ENCODE measurements around the gene DMAP1. TPM values are rescaled to one million over a fixed set of nuclear protein-coding genes. Genes with fewer than 3 reads are reported as not detected.
A peak's percentile ranks its signal among the peaks of the same experiment; 100 is the strongest.

DMAP1 gene
- polyA plus RNA-seq, 1 donor (not counting 4 experiments of a cell fraction or from before 2014, with no cell fraction given), result 27.2 TPM

DNA sequence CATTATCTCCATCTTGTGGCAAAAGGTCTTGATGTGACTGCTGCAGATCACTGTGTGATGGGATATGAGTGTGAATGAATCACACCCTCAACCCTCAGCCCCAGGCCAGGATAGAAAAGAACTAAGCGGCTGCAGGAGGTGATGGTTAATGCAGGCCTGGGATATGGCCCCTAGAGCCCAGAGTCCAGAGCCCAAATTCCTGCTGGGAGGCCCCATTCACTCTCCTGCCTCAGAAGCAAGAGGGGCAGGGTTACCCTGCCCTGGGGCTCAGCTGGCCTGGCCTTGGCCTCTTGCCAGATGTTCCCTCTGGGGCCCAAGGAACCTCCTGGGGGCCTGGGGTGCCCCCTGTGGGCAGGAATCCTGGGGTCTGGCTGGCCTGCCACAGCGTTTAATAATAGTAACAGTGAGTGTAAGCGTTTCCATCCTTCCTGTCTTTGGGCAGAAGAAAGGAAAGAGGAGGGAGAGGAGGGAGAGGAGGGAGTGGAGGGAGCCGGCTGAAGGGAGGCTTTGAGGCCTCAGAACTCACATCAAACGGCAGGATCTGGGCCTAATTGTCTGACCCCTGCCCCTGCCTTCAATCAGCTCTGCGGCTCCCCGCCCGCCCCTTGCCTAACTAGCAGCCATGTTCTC lies 26.2 kb downstream of the DMAP1 start:
- DNase-seq (ENCODE audit: low read depth, low spot score), result no peak
- dilution Hi-C loops (cut with MboI; ENCODE audit: extremely low pct_ligation_motif_present, low sequenced_read_pairs), result no loop called here

DNA sequence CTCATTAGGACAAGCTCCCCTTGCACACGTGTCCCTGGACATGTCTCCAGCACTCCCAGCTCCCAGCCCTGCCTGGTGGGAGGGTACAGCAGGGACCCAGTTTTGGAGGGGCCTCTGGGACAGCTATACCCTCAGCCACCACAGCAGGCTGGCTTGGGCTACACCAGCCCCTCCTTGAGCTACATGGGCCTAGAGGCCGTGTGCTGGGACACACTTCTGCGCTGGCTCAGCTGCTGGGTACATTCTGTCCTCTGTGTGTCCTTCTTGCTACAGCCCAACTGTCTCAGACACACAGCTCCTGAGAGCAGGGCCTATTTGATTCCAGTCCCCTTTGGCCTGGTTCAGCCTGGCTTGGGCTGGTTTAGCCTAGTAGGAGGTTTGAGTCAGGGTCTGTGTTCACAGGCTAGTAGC lies 26.7 kb downstream of the DMAP1 start:
- peaks cover 5% of the 10 kb centered on the region for H3K4me1 ChIP-seq (ENCODE audit: control insufficient read depth, extremely low read depth, insufficient read depth, low read length)
- H3K27ac ChIP-seq (ENCODE audit: control insufficient read depth, insufficient read depth, low read length), result no peak overlapping the region
- FAIRE-seq (no peak), DNase-seq (ENCODE audit: low read depth, low spot score) (no peak)
- dilution Hi-C loops (cut with MboI; ENCODE audit: extremely low pct_ligation_motif_present, low sequenced_read_pairs), result no loop called here
- no peaks in the 10 kb centered on the region for H3K9me3 ChIP-seq (ENCODE audit: control insufficient read depth, low read depth, low read length)
- H4K20me1 ChIP-seq (ENCODE audit: control insufficient read depth, extremely low read depth, insufficient read depth, low read length), result no peaks in the 10 kb centered on the region
- H3K36me3 ChIP-seq (ENCODE audit: control insufficient read depth in 2 of 2, extremely low read depth in 1 of 2, insufficient read depth in 2 of 2, low read length in 2 of 2), result peaks cover 3 to 5% of the 10 kb centered on the region in 2 experiments
- H3K4me3 ChIP-seq (ENCODE audit: control insufficient read depth in 2 of 3, extremely low read depth in 1 of 3, insufficient read depth in 2 of 3, low read depth in 1 of 3, low read length in 3 of 3), result no peak overlapping the region
- no peak overlapping the region for H2AFZ ChIP-seq (ENCODE audit: control insufficient read depth, low read length)
- H3K4me2 ChIP-seq (ENCODE audit: control insufficient read depth, extremely low read depth, insufficient read depth, low read depth, low read length), result no peak overlapping the region
- TF ChIP-seq, protein P1, sequence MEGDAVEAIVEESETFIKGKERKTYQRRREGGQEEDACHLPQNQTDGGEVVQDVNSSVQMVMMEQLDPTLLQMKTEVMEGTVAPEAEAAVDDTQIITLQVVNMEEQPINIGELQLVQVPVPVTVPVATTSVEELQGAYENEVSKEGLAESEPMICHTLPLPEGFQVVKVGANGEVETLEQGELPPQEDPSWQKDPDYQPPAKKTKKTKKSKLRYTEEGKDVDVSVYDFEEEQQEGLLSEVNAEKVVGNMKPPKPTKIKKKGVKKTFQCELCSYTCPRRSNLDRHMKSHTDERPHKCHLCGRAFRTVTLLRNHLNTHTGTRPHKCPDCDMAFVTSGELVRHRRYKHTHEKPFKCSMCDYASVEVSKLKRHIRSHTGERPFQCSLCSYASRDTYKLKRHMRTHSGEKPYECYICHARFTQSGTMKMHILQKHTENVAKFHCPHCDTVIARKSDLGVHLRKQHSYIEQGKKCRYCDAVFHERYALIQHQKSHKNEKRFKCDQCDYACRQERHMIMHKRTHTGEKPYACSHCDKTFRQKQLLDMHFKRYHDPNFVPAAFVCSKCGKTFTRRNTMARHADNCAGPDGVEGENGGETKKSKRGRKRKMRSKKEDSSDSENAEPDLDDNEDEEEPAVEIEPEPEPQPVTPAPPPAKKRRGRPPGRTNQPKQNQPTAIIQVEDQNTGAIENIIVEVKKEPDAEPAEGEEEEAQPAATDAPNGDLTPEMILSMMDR (optimal IDR thresholded peaks at IDR 0.05 in 1 of 3, IDR thresholded peaks at IDR 0.05 in 1 of 3, conservative IDR thresholded peaks at IDR 0.05 in 1 of 3; ENCODE audit: extremely low read depth in 1 of 3, insufficient read depth in 2 of 3, low read length in 3 of 3), result no peak
- TF ChIP-seq EZH2 (IDR thresholded peaks at IDR 0.05; ENCODE audit: low read length), result no peak
- H3K27me3 ChIP-seq (ENCODE audit: control insufficient read depth, extremely low read depth, insufficient read depth, low read length), result no peaks in the 10 kb centered on the region
- no peaks in the 10 kb centered on the region for H3K79me2 ChIP-seq (ENCODE audit: control insufficient read depth, insufficient read depth, low read length)
- no peak overlapping the region for H3K9ac ChIP-seq (ENCODE audit: control insufficient read depth, extremely low read depth, insufficient read depth, low read length)
- H3K9me1 ChIP-seq (ENCODE audit: control insufficient read depth, extremely low read depth, insufficient read depth, low read length), result no peaks in the 10 kb centered on the region

More for the DNA sequence above, 26.2 kb downstream of the DMAP1 start:
- Histone ChIP-seq H3K27me3 (ENCODE audit: control insufficient read depth, extremely low read depth, insufficient read depth, low read length) (no peaks in the 10 kb centered on the region), H4K20me1 (ENCODE audit: control insufficient read depth, extremely low read depth, insufficient read depth, low read length) (no peaks in the 10 kb centered on the region), H3K9ac (ENCODE audit: control insufficient read depth, extremely low read depth, insufficient read depth, low read length) (no peak overlapping the region), H2AFZ (ENCODE audit: control insufficient read depth, low read length) (no peak overlapping the region), H3K4me1 (ENCODE audit: control insufficient read depth, extremely low read depth, insufficient read depth, low read length) (peaks cover 5% of the 10 kb centered on the region), H3K79me2 (ENCODE audit: control insufficient read depth, insufficient read depth, low read length) (no peaks in the 10 kb centered on the region), H3K27ac (ENCODE audit: control insufficient read depth, insufficient read depth, low read length) (no peak overlapping the region), H3K4me3 (ENCODE audit: control insufficient read depth in 2 of 3, extremely low read depth in 1 of 3, insufficient read depth in 2 of 3, low read depth in 1 of 3, low read length in 3 of 3) (no peak overlapping the region), H3K36me3 (ENCODE audit: control insufficient read depth in 2 of 2, extremely low read depth in 1 of 2, insufficient read depth in 2 of 2, low read length in 2 of 2) (peaks cover 3 to 4% of the 10 kb centered on the region in 2 experiments), H3K9me1 (ENCODE audit: control insufficient read depth, extremely low read depth, insufficient read depth, low read length) (no peaks in the 10 kb centered on the region), H3K9me3 (ENCODE audit: control insufficient read depth, low read depth, low read length) (no peaks in the 10 kb centered on the region), H3K4me2 (ENCODE audit: control insufficient read depth, extremely low read depth, insufficient read depth, low read depth, low read length) (no peak overlapping the region)
- no peak for TF ChIP-seq EZH2 (IDR thresholded peaks at IDR 0.05; ENCODE audit: low read length)
- TF ChIP-seq, protein P1 (optimal IDR thresholded peaks at IDR 0.05 in 1 of 3, IDR thresholded peaks at IDR 0.05 in 1 of 3, conservative IDR thresholded peaks at IDR 0.05 in 1 of 3; ENCODE audit: extremely low read depth in 1 of 3, insufficient read depth in 2 of 3, low read length in 3 of 3), result peak in 1 of 3 experiments; percentile 8
- FAIRE-seq, result peak; percentile 44
